GM21526 (cell line): ENCODE results near the gene EYA4.
"Not testable (repeated sequence)": the region's sequence is repeated elsewhere in the genome, so short reads cannot be mapped to it uniquely, and the experiment has no call there.

Source experiments
- ATAC-seq: cut with Tn5 transposase; IDR thresholded peaks from one replicate; pipeline ENCODE4 v1.9.1; 2021; ENCODE audit warnings: moderate library complexity; ENCODE audit not compliant: unreplicated experiment, low FRiP score

EYA4 gene

DNA sequence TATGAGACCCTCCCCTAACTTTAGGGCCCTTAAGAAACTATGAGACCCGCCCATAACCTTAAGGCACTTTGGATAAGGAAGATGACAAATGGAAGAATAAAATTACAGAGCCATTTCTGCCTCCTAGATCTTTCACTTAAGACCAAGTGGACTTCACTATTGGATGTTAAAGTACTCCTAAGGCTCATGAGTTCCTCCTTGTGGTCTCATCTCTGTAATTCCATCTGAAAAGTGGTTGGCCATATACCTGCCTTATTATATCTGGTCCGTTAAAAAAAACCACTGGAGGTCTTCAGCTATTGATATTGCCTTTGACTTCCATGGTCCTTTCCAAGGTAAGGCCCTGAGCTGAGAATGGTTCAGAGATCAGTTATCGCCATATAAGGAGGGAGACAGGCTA is 310.3 kb downstream of the EYA4 start:
- no peak for ATAC-seq

DNA sequence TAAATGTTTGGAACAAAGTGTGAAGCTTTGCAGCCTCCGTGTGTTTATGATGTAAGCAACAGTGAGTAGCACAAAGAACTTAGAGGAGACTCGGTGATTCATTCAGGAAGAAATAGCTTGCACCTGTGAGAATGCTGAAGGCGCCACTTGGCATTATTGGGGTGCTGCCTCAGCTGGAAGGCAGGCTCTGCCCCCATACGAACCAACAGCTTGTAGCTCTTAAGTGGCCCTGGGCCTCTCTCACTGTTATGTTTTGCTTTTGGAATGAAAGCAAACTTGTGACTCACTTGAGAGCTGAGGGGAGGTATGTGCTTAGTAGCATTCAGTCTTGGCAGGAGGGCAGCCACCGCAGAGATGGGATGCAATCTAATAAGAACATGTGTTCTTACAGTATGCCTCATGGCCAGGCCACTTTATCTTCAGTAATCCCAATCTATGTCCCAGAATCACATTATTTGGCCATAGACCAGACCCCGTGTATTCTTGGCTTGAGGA is 310.7 kb downstream of the EYA4 start:
- ATAC-seq: no peak

GRCh38 chr6:133553652-133554051 is 312.5 kb downstream of the EYA4 start:
- ATAC-seq: no peak

DNA sequence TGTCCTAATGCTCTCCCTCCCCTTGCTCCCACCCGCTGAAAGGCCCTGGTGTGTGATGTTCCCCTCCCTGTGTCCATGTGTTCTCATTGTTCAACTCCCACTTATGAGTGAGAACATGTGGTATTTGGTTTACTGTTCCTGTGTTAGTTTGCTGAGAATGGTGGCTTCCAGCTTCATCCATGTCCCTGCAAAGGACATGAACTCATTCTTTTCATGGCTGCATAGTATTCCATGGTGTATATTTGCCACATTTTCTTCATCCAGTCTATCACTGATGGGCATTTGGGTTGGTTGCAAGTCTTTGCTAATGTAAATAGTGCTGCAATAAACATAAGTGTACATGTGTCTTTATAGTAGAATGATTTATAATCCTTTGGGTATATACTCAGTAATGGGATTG is 313.0 kb downstream of the EYA4 start:
- ATAC-seq: not testable (repeated sequence)

GRCh38 chr6:133555685-133556084 is 314.5 kb downstream of the EYA4 start:
- no peak for ATAC-seq

- ATAC-seq: no peak
Observed at GRCh38 chr6:133559926-133560325, 318.8 kb downstream of the EYA4 start.

DNA sequence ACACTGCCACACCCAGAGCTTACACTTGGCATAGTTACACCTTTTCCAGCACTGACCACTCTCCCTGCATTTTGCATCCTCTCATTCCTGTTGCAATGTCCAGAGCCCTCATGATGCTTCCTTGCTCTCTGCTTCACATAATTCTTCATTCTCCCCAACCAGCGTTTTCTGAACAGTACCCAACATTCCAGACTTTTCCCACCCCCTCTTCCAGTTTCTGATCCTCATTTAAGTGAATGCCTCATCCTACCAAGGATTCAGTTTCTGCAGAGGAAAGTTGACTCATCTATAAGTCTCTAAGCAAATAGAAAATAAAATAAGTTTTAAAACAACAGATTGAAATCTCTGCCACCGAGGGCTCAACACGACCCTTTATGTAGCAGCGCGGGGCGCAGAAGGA is 326.5 kb downstream of the EYA4 start:
- no peak for ATAC-seq

DNA sequence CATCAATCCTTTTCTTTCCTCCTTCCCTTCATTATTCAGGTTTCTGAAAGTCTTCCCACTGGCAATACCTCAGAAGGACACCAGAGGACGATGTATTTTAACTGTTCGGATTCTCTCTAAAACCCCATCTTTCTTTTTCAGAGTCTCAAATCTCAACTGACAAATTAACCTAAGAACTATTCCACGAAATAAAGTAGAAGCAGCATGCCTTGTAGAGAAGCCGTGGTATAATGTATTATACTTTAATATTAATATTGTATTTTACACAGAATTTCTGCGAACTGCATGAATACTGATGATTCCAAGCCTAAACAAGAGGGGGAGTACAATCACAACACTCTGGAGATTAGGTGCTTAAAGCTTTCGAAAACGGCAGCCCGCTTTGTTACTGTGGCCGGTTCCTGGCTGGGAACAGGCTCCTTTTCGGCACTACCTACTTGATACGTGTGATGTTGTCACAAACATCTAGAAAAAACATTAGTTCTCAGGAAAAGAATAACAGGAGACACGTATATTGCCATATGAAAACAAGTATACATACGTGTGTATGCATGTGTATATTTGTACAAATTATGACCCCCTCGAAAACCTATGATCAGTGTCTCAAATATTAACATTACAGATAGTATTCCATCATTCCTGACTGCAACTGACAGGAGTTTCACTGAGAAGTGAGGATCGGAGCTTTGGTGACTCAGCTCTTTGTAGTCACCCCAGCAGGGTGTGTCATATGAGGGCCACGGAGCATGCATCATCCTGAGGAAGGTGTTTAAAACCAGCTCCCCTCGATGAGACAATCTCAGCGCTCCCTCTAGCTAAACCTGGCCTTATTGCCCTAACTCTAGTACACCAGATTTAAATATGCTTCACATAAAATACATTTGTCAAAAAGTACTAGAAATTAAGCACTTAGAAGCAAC is 328.1 kb downstream of the EYA4 start:
- ATAC-seq: no peak

DNA sequence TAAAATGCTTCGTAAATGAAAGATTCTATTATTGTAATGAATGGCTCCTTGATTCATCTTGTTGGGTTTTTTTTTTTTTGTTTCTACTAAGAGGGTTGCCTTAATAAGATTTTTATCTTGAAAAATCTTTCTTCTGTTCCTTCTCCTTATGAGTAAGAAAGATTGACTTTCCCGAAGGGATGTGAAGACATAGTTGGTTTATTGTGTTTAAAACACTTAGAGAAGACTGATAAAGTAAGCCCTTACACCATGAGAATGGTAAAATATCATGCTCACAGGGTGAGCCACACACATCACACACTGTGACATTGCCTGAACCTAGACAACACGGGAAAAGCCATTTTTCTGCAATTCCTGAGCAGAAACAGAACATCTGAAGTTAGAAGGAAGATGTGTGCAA is 330.5 kb downstream of the EYA4 start:
- no peak for ATAC-seq

DNA sequence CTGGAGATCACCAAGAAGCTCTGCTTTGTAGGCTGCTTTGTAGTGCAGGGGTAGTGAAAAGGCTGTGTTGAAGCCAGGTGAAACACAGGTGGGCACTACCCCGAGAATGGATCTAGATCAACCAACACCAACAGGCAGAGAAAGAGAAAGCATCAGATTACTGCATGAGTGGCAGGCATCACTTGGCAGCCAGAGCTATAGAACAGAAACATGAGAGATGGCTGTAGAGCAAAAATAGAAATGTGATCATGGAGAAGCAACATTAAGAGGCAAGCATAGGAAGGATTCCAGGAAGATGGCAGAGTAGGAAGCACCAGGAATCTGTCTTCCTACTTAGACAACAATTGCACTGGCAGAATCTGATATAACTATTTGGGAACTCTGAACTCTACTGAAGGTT is 336.7 kb downstream of the EYA4 start:
- ATAC-seq: no peak
